ENCODE results near the gene CBX7.

DNA sequence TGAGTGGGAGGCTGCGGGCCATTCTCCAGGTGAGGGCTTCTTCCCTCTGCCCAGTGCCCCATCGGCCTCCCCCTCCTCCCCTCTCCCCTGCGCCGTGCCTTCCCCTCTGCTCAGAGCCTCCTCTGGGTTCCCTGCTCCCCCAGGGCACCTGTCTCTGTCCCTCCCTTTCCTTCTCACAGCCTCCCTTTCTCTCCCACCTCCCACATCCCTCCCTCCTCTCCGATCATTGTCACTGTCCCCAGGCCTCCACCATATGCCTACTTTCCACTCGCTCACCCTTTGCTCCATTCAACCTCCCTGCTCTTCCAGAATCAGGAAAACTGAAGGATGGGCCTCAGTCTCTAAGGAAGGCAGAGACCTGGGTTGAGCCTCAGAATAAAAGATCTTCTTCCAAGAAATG lies 65.4 kb downstream of the CBX7 start:
- TF ChIP-seq, protein P1, sequence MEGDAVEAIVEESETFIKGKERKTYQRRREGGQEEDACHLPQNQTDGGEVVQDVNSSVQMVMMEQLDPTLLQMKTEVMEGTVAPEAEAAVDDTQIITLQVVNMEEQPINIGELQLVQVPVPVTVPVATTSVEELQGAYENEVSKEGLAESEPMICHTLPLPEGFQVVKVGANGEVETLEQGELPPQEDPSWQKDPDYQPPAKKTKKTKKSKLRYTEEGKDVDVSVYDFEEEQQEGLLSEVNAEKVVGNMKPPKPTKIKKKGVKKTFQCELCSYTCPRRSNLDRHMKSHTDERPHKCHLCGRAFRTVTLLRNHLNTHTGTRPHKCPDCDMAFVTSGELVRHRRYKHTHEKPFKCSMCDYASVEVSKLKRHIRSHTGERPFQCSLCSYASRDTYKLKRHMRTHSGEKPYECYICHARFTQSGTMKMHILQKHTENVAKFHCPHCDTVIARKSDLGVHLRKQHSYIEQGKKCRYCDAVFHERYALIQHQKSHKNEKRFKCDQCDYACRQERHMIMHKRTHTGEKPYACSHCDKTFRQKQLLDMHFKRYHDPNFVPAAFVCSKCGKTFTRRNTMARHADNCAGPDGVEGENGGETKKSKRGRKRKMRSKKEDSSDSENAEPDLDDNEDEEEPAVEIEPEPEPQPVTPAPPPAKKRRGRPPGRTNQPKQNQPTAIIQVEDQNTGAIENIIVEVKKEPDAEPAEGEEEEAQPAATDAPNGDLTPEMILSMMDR (IDR thresholded peaks at IDR 0.05) = no peak
- no peak for TF ChIP-seq POLR2A (IDR thresholded peaks at IDR 0.05)

All from esophagus squamous epithelium (tissue), 4 donors.